GM21786 (cell line): ENCODE results near the gene COIL.

Source experiments
- ATAC-seq: cut with Tn5 transposase; IDR thresholded peaks from one replicate; pipeline ENCODE4 v1.9.1; 2021; ENCODE audit not compliant: unreplicated experiment

The COIL gene

DNA sequence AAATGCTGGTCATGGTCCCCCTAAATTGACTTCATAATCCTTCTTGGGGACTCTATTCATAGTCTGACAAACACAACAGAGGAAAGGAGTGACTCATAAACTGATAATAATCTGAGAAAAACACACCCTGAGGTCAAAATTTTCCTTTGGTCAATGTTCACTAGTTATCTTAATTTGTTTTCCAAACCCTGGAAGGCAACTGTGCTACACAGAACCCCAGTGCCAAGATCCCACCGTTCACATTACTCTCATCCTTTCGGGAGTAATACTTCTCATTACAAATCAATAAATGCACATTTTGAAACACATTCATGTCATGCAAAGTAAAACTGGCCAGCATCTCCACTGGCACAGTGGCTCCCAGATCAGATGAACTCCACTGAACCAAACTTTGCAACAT, 23.2 kb downstream of the COIL start:
- no peak for ATAC-seq

DNA sequence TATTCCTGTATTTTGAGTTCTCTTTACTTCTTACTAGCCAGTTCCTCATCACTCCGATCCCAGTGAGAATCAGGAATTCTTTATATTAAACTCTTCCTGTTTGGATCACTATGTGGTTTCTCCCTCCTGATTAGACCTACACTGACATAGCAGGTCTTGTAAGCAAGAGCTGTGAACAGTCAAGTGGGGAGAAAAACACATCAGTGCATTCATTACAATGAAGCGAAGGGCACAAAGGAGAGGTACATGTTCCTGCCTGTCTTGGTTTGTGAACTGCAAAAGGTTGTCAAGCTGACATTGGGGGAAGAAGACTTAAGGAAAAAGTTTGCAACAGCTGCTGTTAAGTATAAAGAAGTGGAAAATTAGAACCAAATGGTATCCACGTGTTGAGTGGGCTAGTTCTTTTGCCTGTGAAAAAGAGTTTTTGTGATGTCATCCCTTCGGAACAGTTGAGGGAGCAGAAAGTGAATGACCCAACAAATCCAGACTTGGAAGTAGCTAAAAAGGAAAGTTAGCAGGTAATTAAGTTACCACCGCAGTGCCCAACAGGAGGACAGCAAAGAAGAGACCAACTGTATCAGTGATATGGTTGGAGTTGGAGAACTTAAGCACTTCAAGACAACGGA, 24.0 kb downstream of the COIL start:
- no peak for ATAC-seq

DNA sequence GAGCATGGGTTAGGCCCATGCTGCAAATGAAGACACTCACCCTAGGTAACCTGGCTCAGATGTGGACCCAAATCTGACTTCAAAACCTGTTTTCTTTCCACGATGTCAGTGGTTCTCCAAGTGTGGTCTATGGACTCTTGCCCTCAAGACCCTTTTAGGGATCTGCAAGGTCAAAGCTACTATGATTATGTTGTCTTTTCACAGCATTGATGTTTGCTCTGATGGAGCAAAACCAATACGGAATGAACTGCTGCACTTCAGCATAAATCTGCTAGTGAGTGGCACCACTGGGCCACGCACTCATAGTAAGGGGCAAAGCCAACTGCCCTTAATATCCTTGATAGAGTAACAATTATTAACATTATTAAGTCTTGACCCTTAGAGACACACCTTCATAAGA, 25.4 kb downstream of the COIL start:
- ATAC-seq = no peak

DNA sequence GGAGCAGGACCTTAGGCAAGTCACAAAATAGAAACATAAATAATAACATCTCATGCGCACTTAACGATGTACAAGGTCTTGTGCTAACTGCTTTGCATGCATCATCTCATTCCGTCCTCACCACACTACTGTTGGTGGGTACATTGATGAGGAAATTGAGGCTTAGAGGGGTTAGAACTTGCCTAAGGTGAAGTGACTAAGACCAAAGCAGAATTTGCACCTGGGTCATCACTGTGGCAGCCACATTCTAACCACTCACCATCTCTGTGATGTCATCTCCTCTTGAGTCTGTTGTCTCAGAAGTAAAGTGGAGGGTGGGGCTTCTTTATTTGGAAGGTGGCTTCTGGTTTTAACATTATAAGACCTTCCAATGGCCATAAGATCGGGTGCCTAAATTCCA, 26.6 kb downstream of the COIL start:
- no peak for ATAC-seq

DNA sequence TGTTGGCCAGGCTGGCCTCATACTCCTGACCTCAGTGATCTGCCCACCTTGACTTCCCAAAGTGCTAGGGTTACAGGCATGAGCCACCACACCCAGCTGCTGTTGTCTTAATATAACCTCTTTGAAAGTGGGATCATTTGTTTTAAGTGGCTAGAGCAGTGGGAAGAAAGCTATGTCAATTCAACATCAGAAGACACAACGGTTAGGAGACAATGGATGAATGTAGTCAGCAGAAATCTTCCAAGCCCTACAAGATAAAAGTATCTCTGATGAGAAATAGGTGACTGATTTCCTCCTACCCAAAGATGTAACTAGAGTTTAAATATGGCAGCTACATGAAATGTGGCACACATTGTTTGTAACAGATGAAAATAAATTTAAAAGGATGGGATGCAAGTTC, 27.0 kb downstream of the COIL start:
- ATAC-seq = no peak

DNA sequence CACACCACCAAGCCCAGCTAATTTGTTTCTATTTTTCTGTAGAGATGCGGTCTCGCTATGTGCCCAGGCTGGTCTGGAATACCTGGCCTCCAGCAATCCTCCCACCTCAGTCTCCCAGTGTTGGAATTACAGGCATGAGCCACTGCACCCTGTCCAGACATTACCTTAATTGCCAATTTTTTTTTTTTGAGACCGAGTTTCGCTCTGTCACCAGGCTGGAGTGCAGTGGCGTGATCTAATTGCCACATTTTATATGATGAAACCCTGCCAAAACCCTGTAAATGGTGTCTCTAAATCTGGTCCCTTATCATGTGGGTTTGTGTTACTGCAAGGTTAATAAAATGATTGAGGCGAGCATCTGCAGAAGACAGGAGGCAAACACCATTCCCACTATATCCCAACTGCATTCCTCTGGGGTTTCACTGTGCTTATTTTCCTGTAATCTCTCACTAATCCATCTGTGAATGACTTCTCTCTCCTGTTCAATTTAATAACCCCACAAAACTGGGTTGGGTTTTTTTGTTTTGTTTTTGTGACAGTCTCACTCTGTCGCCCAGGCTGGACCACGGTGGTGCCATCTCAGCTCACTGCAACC, 27.6 kb downstream of the COIL start:
- no peak for ATAC-seq

DNA sequence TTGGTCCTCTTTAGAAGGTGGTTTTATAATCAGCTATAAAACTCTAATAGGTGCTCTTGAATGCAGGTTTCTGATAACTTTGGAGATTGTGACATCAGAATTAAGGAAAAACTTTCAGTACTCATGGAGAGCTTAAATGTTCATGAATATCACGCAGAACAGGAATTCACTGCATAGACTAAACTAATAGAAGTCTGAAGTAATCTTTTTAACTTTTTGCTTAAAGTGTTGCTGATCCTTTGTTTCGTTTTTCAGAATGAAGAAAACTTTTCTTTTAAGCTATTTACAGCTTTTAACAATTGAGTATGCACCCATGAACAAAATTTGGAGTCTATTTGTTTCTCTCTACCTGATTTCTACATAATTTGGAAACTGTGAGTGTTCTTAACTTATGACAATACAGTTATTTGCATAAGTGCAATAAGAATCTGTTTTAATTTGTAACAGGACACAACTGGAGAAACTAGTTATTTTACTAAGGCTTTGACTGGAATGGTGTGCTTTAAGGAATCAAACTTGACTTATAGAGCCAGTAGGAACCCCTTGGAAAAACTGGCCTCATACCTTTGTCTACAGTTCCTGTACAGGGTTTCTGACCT, 30.0 kb downstream of the COIL start:
- ATAC-seq = no peak

DNA sequence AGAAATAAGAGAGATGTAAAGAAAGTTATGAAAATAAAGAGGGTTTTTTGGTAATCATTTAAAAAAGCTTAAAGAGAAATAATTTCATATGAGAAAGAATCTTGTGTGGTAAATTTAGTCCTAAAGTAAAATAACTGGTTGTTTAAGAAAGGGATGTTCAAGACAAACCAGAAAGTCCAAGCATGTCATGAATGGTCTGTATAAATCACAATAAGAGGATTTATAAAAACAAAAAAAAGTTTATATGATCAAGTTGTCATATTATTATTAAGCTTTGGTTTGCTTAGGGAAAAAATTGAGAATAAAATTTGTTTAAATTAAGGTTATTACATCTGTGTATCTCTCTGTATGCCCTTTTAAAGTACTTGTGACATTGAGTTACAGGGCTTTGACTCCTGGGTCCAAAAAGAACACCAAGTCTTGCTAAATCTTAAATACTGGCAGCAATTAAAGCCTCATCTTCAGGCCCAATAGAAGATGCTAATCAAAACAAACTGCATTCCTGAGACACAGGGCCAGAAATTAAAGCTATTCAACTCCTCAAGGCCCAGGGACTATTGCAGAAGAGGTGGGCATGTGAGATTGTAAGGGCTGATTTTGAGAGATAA, 31.4 kb downstream of the COIL start:
- ATAC-seq = no peak

DNA sequence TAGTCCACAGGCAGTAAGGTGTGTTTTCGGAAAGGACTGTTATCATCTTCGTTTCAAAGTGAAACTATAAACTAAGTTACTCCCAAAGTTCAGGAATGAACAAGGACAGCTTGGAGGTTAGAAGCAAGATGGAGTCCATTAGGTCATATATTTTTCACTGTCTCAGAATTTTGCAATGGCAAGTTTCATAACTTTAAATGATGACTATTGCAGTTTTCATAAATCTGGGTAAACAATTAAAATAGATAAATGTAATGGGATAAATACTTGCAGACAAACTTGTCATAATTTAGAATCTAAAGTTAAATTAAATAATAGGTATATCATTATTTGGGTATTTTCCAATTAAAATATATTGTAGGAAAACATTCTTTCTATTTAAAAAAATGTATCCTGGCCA, 32.3 kb downstream of the COIL start:
- no peak for ATAC-seq

DNA sequence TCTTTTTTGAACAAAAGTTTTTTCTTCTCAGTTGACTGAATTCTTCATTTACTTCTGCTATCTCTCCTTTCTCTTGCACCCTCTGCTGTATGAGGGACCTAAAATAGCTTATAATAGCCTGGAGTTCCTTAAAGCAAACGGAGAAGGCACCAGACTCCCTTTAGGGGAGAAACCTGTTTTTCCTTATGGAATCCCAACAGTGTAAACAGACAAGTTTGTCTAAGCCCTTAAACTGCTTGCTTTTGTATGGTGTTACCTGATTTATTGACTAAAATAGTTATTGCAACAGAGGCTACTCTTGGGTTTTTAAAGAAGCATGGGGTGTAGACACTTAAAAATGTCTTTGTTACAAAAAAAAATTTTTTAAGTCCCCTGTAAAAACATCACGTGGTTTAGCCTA, 34.1 kb downstream of the COIL start:
- no peak for ATAC-seq

DNA sequence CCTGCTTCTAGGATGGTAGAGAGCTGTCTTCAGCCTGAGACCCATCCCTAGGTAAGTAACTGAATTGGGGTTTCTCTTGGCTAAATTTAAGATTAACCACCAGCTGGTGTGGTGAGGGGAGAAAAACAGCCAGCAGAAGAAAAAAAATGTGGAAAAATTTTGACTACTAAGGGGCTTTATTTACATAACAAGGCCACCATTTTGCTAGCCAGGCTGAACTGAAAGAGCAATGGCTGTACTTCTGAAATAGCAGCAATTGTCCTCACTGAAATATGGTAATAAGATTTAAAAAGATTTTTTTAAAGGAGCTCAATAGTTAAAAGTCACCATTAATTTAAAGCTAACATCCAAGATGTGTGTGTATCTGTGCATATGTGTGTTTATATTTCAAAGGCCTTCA, 34.6 kb downstream of the COIL start:
- no peak for ATAC-seq

DNA sequence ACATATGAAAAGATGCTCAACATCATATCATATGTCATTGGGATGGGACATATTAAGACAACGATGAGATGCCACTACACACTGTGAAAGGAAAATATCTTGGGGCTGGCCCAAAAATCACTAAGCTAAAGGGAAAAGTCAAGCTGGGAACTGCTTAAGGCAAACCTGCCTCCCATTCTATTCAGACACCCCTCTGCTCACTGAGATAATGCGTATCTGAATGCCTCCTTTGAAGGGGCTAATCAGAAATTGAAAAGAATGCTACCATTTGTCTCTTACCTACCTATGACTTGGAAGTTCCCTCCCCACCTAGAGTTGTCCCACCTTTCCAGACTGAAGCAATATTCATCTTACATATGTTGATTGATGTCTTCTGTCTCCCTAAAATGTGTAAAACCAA, 35.8 kb downstream of the COIL start:
- no peak for ATAC-seq

DNA sequence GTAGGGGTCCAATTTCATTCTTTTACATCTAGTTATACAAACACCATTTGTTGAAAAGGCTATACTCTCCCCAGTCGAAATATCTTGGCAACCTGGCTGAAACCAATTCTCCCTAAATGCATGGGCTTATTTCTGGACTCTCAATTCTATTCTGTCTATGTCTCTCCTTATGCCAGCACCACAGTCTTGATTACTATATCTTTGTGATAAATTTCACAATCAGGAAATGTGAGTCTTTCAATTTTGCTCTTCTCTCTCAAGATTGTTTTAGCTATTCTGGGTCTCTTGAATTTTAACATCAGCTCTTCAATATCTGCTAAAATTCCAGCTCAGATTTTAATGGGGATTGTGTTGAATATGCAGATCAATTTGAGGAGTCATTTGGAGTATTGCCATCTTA, 41.1 kb downstream of the COIL start:
- ATAC-seq = no peak

DNA sequence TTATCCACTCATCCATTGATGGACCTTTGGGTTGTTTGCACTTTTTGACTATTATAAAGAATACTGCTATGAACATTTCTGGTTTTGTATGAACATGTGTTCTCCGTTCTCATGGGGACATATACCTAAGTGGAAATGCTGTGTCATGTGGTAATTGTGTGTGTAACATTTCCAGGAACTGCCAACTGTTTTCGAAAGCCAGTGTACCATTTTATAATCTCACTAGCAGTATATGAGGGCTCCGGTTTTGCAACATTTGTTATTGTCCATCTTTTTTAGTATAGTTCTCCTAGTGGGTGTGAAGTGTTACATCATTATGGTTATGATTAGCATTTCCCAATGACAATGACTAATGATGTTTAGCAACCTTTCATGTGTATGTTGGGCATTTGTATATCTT, 41.9 kb downstream of the COIL start:
- ATAC-seq = no peak

DNA sequence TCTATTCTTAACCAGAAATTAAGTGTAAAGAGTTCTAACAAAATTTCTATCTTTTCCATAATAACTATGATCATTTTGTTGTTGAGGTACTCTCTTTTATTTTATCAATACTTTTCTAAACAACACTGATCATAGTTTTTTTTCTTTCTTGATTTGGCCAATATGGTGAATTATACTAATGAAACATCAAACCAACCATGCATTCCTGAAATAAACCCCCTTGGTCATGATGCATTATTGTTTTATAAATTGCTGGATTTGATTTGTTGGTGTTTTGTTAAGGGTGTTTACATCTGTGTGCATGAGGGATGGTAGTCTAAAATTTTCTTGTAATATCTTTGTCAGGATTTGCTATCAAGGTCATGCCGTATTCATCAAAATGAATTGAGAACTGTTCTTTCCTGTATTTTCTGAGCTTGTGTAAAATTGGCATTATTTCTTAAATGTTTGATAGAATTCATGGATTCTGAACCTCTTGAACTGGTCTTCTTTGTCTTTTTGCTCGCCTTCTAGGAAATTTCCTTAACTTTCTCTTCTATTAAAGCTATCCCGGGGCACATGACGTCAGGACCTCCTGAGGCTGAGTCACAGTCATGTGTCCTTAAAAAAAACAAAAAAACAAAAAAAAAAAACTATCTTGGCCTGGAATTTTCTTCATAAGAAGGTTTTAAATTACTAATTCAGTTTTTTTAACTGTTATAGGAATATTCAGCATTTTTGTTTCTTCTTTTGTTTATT, 43.1 kb downstream of the COIL start:
- no peak for ATAC-seq

DNA sequence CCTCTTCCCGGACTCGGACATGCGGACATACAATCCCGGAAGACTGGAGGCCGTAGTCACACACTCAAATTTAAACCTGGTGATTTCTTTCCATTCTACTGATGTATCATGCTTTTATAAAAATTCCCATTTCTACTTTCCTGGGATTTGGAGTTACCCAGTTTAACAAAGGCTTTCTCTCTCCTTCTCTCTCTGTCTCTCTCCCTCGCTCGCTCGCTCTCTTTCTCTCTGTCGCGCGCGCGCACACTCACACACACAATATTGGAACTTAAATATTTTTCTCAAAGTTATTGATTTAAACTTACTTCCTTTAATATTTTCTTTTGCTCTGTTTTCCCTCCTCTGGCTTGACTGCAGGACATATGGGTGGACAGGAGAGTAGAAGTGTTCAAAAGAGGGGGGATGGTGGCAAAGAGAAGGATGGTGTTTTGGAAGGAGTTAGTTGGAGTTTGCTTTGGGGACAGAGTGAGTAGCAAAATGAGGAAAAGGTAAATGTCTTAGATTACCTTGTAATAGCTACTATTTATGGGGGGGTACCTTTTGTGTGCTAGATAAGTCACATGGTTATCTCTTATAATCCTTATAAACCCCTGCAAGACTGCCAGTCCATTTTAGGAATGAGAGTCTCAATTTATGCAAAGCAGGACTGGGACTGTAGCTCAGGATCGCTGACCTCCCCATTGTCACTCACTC, 46.1 kb downstream of the COIL start:
- ATAC-seq = no peak

DNA sequence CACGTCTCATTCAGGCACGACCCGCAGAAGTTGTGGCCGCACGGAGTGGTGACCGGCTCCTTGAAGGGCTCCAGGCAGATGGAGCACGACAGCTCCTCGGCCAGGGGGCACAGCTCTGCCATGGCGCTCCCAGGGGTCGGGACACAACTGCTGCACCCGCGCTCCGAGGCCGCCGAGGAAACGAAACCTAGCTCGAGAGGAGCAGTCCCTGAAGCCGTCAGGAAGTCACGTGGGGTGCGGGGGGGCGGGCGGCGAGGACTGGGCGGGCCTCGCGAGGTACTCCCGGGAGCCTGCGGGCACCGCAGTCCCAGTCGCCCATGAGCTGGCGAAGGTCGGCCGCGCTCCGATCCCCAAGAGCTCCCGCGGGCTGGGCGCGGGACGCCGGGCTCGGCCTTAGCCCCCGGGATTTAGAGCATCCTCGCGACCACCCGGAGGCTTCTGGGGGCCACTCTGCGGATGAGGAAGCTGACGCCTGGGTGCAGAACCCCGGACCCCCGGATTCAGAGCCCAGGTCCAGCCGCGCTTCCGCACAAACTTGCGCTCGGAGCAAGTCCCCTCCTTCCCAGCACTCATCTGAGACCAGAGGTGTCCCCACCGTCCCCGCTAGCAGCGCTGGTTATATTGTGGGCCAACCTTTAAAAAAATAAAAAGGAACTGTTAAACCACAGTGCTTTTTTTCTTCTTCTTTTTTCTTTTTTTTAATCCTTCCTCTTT, 46.8 kb downstream of the COIL start, which contains the start of gene TRIM25:
Gene TRIM25, minus strand, starts transcription at position 183 of the 714 bp plus-strand sequence. Its CDS starts 61 bp downstream, at position 122.
- ATAC-seq = peak; percentile 59

DNA sequence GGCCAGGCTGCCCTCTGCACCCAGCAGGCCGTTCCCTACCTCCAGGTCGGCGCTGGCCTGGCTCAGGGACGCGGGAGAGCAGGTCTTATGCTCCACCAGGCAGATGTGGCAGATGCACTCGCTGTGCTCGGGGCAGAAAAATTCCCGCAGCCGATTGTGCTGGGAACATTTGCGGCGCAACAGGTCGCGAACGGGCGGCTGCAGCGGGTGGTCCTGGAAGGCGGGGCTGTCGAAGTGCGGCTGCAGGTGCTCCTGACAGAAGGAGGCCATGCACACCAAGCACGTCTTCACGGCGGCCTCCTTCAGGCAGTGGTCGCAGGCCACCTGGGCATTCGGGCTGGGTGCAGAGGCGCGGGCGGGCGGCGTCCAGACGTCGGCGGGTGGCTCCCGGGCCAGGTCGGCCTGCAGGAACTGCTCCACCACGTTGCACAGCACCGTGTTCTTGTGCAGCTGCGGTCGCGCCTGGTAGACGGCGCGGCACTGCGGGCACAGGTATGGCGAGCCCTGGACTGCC, 47.4 kb downstream of the COIL start:
- ATAC-seq = peak; percentile 20

DNA sequence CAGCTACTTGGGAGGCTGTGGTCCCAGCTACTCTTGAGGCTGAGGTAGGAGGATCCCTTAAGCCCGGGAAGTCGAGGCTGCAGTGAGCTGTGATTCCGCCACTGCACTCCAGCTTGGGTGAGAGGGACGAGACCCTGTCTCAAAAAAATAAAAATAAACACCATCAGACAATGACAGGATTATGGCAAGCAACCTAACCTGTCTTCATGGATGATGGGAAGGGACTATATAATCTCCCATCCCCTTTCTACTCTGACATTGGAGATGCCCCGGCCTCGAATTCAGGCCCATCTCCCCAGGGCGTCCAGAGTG, 47.9 kb downstream of the COIL start:
- ATAC-seq = no peak
